ENCODE results near the gene NRBF2. TPM values are rescaled to one million over a fixed set of nuclear protein-coding genes. Genes with fewer than 3 reads are reported as not detected.

NRBF2 gene
- total RNA-seq, 1 donor: 35.1 TPM

GRCh38 chr10:63197344-63198092, 64.4 kb downstream of the NRBF2 start:
- Histone ChIP-seq H3K27ac (ENCODE audit: low read depth, low read length) (peak overlapping the region; percentile 36), H3K27me3 (ENCODE audit: insufficient read depth, low read length) (no peaks in the 10 kb centered on the region), H3K79me2 (ENCODE audit: insufficient read depth, low read length) (peaks cover 23% of the 10 kb centered on the region), H3K4me2 (ENCODE audit: insufficient read depth, low read length) (peak overlapping the region; percentile 26), H3K4me1 (ENCODE audit: insufficient read depth, low read length) (peaks cover 24% of the 10 kb centered on the region), H4K20me1 (ENCODE audit: insufficient read depth, low read length) (peaks cover 3% of the 10 kb centered on the region), H3K4me3 (ENCODE audit: insufficient read depth, low read length) (no peak overlapping the region), H3K36me3 (ENCODE audit: insufficient read depth, low read length) (peaks cover 37% of the 10 kb centered on the region), H3K9me3 (ENCODE audit: low read depth, low read length) (no peaks in the 10 kb centered on the region), H2AFZ (ENCODE audit: low read length) (no peak overlapping the region)
- DNase-seq (ENCODE audit: insufficient read length, low spot score, missing footprints): peak; percentile 72
- TF ChIP-seq CTCF (IDR thresholded peaks at IDR 0.05; ENCODE audit: extremely low read depth, low read depth, low read length): no peak

- Histone ChIP-seq H3K4me1 (ENCODE audit: insufficient read depth, low read length) (peaks cover 24% of the 10 kb centered on the region), H3K4me2 (ENCODE audit: insufficient read depth, low read length) (no peak overlapping the region), H3K79me2 (ENCODE audit: insufficient read depth, low read length) (peaks cover 34% of the 10 kb centered on the region), H3K27ac (ENCODE audit: low read depth, low read length) (no peak overlapping the region), H3K9me3 (ENCODE audit: low read depth, low read length) (no peaks in the 10 kb centered on the region), H2AFZ (ENCODE audit: low read length) (no peak overlapping the region), H3K36me3 (ENCODE audit: insufficient read depth, low read length) (peaks cover 21% of the 10 kb centered on the region), H3K27me3 (ENCODE audit: insufficient read depth, low read length) (no peaks in the 10 kb centered on the region), H4K20me1 (ENCODE audit: insufficient read depth, low read length) (peaks cover 3% of the 10 kb centered on the region), H3K4me3 (ENCODE audit: insufficient read depth, low read length) (no peak overlapping the region)
- TF ChIP-seq CTCF (IDR thresholded peaks at IDR 0.05; ENCODE audit: extremely low read depth, low read depth, low read length): no peak
- no peak for DNase-seq (ENCODE audit: insufficient read length, low spot score, missing footprints)
Measured at GRCh38 chr10:63199716-63200115, 66.6 kb downstream of the NRBF2 start.

GRCh38 chr10:63200431-63200830, 67.3 kb downstream of the NRBF2 start:
- H4K20me1 ChIP-seq (ENCODE audit: insufficient read depth, low read length): peaks cover 3% of the 10 kb centered on the region
- H3K4me2 ChIP-seq (ENCODE audit: insufficient read depth, low read length): no peak overlapping the region
- H3K27ac ChIP-seq (ENCODE audit: low read depth, low read length): no peak overlapping the region
- no peak for TF ChIP-seq CTCF (IDR thresholded peaks at IDR 0.05; ENCODE audit: extremely low read depth, low read depth, low read length)
- H3K79me2 ChIP-seq (ENCODE audit: insufficient read depth, low read length): peaks cover 40% of the 10 kb centered on the region
- no peaks in the 10 kb centered on the region for H3K9me3 ChIP-seq (ENCODE audit: low read depth, low read length)
- no peak for DNase-seq (ENCODE audit: insufficient read length, low spot score, missing footprints)
- H3K27me3 ChIP-seq (ENCODE audit: insufficient read depth, low read length): no peaks in the 10 kb centered on the region
- peaks cover 24% of the 10 kb centered on the region for H3K4me1 ChIP-seq (ENCODE audit: insufficient read depth, low read length)
- no peak overlapping the region for H3K4me3 ChIP-seq (ENCODE audit: insufficient read depth, low read length)
- H2AFZ ChIP-seq (ENCODE audit: low read length): no peak overlapping the region
- H3K36me3 ChIP-seq (ENCODE audit: insufficient read depth, low read length): peaks cover 20% of the 10 kb centered on the region

- no peaks in the 10 kb centered on the region for H3K27me3 ChIP-seq (ENCODE audit: insufficient read depth, low read length)
- H3K36me3 ChIP-seq (ENCODE audit: insufficient read depth, low read length): peaks cover 23% of the 10 kb centered on the region
- H3K4me3 ChIP-seq (ENCODE audit: insufficient read depth, low read length): no peak overlapping the region
- H3K9me3 ChIP-seq (ENCODE audit: low read depth, low read length): no peaks in the 10 kb centered on the region
- H3K4me2 ChIP-seq (ENCODE audit: insufficient read depth, low read length): no peak overlapping the region
- peaks cover 24% of the 10 kb centered on the region for H3K4me1 ChIP-seq (ENCODE audit: insufficient read depth, low read length)
- peaks cover 47% of the 10 kb centered on the region for H3K79me2 ChIP-seq (ENCODE audit: insufficient read depth, low read length)
- H4K20me1 ChIP-seq (ENCODE audit: insufficient read depth, low read length): peaks cover 3% of the 10 kb centered on the region
- no peak overlapping the region for H3K27ac ChIP-seq (ENCODE audit: low read depth, low read length)
- no peak overlapping the region for H2AFZ ChIP-seq (ENCODE audit: low read length)
- no peak for DNase-seq (ENCODE audit: insufficient read length, low spot score, missing footprints)
- TF ChIP-seq CTCF (IDR thresholded peaks at IDR 0.05; ENCODE audit: extremely low read depth, low read depth, low read length): no peak
Measured at GRCh38 chr10:63201118-63201517, 68.0 kb downstream of the NRBF2 start.

Small RNAs within 50 kb of the gene (small RNA-seq; reads per million reads assigned to genes)
- not detected for gene RNU6-543P

All from osteoblast (primary cell).